Middle frontal gyrus (tissue), 1 donor: ENCODE measurements around the gene BST1.
"Not testable (repeated sequence)": the region's sequence is repeated elsewhere in the genome, so short reads cannot be mapped to it uniquely, and the experiment has no call there.

Source experiments
- DNase-seq: peaks from one replicate; pipeline ENCODE4 v3.0.0-alpha.2; 2015; ENCODE audit warnings: low spot score; ENCODE audit errors: extremely low spot score

The BST1 gene

GRCh38 chr4:15744016-15744545 is 41.2 kb downstream of the BST1 start:
- DNase-seq = no peak

DNA sequence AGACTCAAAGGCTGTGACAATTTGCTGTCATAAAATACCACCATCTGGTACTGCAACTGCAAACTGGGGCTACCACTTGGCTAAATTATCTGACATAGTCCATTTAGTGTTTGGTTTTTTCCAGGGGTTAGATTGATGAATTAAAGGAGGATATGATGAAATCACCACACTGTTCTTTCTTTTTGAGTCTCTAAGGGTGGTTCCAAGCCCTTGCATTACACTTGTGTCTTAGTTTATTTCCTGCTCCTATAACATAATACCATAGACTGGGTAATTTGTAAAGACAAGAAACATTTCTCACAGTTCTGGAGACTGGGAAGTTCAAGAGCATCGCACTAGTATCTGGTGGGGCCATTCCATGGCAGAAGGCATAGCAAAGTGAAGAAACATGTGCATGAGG is 43.2 kb downstream of the BST1 start:
- no peak for DNase-seq

DNA sequence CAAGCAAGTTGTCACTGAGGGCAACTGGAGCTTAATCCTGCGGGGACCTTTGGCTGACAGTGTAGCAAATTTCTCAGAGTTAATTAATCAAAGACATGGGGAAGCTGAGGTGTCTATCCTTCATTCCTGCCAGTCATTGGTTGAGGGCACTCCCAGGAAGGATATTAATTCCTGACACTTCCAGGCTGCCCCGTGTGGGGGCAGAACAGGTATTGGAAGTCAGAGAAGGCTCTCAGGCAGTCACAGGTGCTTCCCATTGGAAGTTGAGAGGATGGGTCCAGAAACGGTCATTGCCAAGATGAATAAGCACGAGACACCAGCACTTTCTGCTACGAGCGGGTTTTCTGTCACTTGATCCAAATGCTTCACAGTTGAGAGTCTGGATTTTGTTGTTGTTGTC is 46.1 kb downstream of the BST1 start:
- DNase-seq = no peak

DNA sequence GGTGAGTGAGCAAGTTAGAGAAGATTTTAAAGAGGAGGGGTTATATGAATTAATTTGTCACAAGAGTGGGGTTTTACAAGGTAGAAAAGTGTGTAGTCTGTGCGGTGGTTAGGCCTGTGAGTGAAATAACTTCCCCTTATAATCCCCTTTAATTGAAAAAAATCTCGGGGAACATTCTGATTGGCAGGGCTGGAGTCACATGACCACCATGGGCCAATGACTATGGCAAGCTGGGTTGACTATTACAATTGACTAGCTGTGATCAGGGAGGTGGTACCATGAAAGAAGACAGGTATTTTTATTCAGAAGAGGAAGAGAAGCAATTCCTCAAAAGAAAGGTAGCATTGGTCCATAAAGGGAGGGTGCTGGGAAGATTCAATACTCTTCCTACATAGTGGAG is 48.3 kb downstream of the BST1 start:
- no peak for DNase-seq

DNA sequence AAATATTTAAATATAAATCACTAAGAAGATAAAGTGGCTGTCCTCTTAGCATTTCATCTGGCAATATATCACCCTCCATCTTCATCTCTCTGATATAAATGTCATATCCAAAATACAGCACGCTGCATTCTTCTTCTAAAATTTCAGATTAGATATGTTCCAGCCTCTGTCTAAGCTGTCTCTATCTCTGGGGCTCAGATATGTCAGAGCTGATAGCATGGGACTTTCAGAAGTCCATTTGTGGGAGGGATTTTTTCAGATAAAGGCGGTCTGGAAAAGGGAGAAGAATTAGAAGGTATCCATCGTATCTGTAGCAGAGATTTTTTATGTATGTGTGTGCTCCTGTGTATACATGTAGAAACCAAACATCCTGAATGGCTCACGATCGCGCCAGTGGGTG is 50.2 kb downstream of the BST1 start:
- DNase-seq = no peak

DNA sequence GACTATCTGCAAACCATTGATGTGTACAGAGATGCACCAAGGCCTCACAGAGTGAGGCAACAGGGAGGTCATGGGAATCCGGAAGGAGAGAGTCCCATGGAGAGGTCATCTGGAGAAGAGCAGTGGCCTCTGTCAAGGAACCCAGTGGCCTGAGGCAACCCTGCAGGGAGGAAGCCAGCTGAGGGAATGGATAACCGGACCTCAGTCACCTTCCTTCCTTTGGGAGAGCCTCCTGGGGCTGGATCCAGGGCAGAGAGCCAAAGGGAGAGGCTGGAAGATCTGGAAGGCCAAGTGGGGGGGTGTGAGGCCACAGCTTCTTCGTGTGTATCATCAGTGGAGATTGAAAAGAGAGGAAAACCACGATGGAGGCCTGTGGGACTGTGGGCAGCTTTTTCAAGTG is 50.9 kb downstream of the BST1 start:
- DNase-seq = no peak

- no peak for DNase-seq
These were observed 51.5 kb downstream of the BST1 start for GRCh38 chr4:15754323-15754722.

GRCh38 chr4:15755321-15756155 is 52.7 kb downstream of the BST1 start:
- no peak for DNase-seq

- no peak for DNase-seq
These were observed 53.5 kb downstream of the BST1 start for GRCh38 chr4:15756361-15756861.

DNA sequence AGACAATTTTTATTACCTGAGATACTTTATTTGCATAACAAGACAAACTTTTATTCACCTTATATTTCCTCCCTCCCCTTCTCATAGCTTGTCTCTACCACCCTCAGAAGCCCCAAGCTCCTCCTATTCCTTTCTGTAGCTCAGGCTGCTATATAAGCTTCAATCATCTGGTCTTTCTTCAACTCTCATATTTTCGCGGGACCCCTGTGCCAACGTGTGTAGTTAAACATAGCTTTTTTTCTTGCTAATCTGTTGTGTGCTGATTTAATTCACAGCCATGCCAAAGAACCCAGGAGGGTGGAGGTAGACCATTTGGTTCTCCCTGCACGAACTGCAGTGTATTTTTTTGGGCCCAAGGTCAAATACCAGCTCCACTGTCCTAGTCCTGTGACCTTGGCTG is 54.2 kb downstream of the BST1 start:
- DNase-seq = no peak

DNA sequence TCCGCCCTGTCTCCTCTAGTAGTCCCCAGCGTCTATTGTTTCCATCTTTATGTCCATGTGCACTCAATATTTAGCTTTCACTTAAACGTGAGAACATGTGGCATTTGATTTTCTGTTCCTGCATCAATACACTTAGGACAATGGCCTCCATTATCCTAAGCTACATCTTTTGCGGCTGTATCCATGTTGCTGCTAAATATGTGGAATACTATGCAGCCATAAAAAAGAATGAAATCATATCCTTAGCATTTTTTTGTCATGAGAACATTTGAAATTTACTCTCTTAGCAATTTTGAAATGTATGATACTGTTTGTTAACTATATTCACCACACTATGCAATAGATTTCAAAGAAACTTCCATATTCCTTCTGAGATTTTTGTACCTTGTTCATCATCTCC is 55.4 kb downstream of the BST1 start:
- DNase-seq = no peak

DNA sequence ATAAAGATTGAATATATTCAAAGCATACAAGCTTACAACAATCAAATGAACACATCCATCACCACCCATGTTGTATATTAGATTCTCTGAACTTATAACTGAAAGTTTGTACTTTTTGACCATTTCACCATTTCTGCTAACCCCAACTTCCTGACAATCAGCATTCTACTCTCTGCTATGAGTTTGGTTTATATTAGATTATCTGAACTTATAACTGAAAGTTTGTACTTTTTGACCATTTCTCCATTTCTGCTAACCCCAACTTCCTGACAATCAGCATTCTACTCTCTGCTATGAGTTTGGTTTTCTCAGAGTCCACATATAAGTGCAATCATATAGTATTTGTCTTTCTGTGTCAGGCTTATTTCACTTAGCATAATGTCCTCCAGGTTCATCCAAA is 59.6 kb downstream of the BST1 start:
- DNase-seq = not testable (repeated sequence)

GRCh38 chr4:15765391-15765790 is 62.5 kb downstream of the BST1 start:
- DNase-seq = no peak

- no peak for DNase-seq
These were observed 63.2 kb downstream of the BST1 start for GRCh38 chr4:15765910-15766697.

DNA sequence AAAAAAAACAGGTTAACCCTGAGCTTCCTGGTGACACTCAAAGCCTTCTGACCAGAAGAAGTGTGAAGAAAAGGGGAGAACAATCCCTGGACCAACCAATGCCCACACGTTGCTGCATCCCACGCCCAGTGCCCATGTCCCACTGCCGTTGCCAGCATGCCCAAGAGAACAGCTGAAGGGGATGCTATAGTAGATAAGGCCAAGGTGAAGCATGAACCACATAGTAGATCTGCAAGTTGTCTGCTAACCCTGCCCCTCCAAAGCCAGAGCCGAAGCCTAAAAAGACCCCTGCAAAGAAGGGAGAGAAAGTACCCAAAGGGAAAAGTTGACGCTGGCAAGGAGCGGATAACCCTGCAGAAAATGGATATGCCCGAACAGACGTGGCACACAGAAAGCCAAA is 64.0 kb downstream of the BST1 start:
- DNase-seq = no peak

DNA sequence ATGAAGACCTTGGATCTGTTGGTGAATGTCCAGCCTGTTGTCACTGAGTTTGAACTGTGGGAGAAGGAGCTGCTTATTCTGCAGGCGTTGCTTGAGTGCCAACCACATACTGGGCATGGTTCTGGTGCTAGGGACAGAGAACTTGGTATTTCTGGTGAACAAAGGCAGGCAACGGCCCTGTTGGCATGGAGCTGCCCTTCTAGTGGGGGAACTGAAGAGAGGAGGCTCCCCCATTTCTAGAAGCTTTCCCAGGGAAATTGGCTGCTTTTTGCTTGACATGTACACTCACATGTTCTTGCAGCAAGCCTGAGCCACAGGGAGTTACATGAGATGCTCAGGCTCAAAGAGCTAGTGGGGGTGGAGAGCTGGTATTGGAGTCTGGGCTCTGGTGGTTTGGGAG is 66.3 kb downstream of the BST1 start:
- DNase-seq = no peak

DNA sequence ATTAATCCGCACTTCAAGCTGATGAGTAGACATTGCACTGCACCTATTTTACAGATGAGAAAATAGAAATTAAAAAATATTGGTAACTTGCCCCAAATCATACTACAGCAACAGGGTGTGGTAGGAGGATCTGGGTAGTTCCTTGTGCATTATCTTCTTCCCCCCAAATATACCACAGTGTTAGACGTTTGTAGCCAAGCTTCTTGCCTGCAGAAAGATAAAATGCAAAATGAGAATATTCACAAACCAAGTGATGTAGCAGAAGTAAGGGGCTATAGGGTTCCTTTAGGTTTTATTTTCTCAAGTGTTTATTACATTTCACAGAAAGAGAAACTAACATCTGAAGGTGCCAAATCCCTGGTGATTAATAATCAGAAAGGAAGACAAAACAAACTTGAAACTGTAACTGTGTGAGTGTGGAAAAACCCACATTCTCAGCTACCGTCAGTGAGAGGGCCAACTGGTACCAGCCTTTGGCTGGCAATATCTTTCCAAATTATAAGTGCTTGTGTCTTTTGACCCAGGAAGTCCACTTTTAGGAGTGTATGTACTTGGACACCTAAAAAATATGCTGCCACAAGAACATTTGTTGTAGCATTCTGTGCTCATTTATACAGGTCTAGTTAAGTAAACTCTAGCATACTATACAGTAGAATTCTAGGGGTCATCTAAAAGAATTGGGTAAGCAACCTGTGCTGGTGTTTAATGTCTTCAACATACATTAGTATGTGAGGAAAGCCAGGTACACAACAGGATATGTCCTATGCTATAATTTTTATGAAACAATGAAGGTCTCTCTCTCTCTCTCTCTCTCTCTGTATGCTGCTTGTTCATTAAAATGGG is 68.6 kb downstream of the BST1 start:
- no peak for DNase-seq

GRCh38 chr4:15774020-15774420 is 71.2 kb downstream of the BST1 start:
- DNase-seq = no peak

DNA sequence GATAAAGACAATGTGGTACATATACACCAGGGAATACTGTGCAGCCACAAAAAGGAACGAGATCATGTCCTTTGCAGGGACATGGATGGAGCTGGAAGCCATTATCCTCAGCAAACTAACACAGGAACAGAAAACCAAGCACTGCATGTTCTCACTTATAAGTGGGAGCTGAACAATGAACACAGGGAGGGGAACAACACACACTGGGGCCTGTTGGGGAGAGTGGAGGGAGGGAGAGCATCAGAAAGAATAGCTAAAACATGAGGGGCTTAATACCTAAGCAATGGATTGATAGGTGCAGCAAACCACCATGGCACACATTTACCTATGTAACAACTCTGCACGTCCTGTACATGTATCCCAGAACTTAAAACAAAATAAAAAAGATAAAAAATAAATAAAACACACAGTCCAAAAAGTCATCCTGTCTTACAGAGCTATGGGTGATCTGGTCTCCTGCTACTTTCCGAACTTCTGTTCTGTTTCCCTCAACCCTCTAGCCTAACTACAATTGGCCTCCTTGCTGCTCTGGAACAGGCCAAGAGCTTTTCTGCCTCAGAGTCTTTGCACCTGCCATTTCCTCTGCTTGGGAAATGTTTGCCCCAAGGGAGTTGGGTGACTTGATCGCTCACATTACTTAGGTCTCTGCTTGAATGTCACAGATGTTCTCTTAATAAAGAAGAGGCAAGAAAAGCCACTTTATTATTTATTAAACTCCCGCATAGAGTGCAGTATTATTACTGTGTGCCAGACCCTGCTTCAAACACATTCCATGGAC is 74.2 kb downstream of the BST1 start:
- DNase-seq = no peak

- no peak for DNase-seq
These were observed 74.9 kb downstream of the BST1 start for GRCh38 chr4:15777697-15778288.
